IPS-NIHi11 (cell line): ENCODE measurements around the gene NOP10.
"Not testable (repeated sequence)": the region's sequence is repeated elsewhere in the genome, so short reads cannot be mapped to it uniquely, and the experiment has no call there.

Experiments used
- DNase-seq: peaks from one replicate; pipeline ENCODE4 v3.0.0; 2012; ENCODE audit warnings: mixed read lengths, low spot score

Gene NOP10

GRCh38 chr15:34342737-34343575 lies at the start of gene NOP10, which contains the start of gene NUTM1:
Gene NOP10 (minus strand): TSS chr15:34343136. CDS start chr15:34343073, 63 bp downstream.
Gene NUTM1 (plus strand): TSS chr15:34343315. CDS start chr15:34343697, 382 bp downstream.
- peak; percentile 81 for DNase-seq

DNA sequence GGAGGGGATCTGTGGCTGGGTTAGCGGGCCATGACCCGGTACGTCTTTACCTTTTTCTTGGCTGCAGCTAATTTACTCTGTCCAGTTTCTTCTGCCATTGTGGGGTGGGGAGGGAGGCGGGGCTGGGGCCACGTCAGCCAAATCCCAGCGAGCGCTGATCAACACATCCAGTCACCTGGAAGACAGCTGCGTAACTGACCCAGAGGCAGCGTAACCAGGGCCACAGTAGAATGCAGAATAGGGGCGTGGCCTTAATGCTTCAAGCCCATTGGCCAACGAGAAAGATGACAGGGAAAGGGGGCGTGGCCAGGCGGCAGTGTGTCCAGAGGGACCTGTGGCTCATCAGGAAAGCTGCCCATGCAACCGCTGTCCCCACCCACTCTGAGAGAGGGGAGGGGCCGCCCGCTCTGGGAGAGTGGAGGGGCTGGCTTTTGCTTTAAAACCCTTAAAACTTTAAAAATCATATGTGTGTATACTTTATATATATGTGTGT lies 46.7 kb upstream of the NOP10 start:
- not testable (repeated sequence) for DNase-seq

- not testable (repeated sequence) for DNase-seq
Observed at GRCh38 chr15:34381829-34382521, 39.0 kb upstream of the NOP10 start.

- DNase-seq: not testable (repeated sequence)
Observed at GRCh38 chr15:34380491-34380890, 37.6 kb upstream of the NOP10 start.

- DNase-seq: no peak
Observed at GRCh38 chr15:34376856-34377255, 33.9 kb upstream of the NOP10 start.

- DNase-seq: not testable (repeated sequence)
Observed at GRCh38 chr15:34375541-34375940, 32.6 kb upstream of the NOP10 start.

GRCh38 chr15:34374816-34375215 lies 31.9 kb upstream of the NOP10 start:
- DNase-seq: no peak

- DNase-seq: no peak
Observed at GRCh38 chr15:34373951-34374350, 31.0 kb upstream of the NOP10 start.

GRCh38 chr15:34370643-34371042 lies 27.7 kb upstream of the NOP10 start:
- DNase-seq: no peak

DNA sequence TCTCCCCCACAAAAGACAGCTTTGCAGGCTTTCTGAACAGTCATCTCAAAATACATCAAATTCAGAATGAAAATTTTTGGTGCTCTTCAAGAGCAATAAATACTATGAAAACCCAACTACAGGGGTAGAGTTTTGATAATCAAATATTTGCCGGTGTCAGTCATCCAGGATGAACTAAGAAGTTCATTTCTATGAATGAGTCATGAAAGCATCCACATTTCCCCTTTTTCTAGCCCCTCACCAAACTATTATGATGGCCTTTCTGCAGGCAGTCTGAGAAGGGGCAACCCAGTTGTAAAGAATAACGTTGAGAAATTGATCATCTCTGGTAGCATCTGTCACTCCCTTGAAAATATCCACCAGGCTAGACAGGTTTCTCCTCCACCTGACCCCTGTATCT lies 27.2 kb upstream of the NOP10 start:
- DNase-seq: no peak

GRCh38 chr15:34367101-34368081 lies 24.5 kb upstream of the NOP10 start, which contains the start of gene LPCAT4:
Gene LPCAT4 (minus strand): TSS chr15:34367196. CDS start chr15:34367100, 96 bp downstream.
- DNase-seq: peak; percentile 98

GRCh38 chr15:34366271-34367065 lies 23.5 kb upstream of the NOP10 start:
- DNase-seq: peak; percentile 89

DNA sequence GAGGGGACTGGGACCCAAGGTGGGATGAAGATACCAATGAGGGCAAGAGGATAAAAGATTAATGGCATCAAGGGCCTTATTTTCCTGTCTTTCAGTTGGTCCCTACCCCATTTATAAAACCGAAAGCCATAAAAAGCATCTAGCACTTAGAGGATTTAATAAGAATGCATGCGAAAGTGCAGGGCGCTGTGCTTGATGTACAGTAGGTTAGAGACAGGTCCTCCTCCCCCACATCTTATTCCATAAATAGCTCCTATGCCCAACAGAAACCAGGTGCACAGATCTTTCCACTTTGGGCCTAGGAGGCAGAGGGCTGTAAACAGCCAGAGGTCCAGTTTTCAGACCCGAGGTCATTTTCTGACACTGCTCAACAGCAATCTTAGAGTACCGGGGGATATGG lies 22.9 kb upstream of the NOP10 start:
- DNase-seq: no peak

- DNase-seq: no peak
Observed at GRCh38 chr15:34365091-34365825, 22.3 kb upstream of the NOP10 start.

GRCh38 chr15:34364041-34364440 lies 21.1 kb upstream of the NOP10 start:
- DNase-seq: no peak

DNA sequence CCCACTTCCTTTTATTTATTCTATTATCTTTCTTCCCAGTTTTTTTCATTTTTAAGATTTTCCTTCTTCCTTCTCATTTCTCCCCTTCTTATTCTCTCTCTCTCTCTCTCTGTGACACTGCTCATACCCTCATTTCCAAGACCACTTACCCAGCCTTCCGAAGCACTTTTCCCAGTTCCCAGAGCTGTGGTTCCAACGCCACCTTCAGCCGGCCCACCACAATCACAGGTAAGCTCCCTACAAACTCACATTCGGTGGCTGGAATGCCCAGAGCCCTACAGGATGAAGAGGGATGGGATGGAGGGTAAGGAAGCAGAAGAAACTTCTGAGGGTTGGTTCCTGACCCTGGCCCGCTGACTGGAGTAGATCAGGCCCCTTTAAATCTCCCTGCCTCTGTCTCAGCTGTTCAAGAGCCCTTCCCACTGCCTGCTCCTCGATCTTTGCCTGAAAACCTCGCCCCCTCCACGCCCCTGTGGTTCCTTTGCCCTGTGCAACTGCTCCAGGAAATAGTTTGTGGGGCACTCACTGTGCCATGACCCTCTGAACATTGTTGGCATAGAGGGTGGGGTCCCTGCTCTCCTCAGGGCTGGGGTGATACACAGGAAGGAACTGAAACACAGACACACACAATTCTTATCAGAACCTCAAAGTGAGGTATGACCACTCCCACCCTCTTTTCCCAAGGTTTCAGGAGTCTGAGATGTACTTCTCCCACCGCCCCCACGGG lies 19.3 kb upstream of the NOP10 start:
- no peak for DNase-seq

GRCh38 chr15:34361278-34361677 lies 18.3 kb upstream of the NOP10 start:
- DNase-seq: no peak

- peak; percentile 61 for DNase-seq
Observed at GRCh38 chr15:34360298-34360697, 17.4 kb upstream of the NOP10 start.

GRCh38 chr15:34359416-34359815 lies 16.5 kb upstream of the NOP10 start:
- DNase-seq: no peak
